Smooth muscle cell (in vitro differentiated cells): ENCODE data around the gene NOX3. TPM values are rescaled to one million over a fixed set of nuclear protein-coding genes. Genes with fewer than 3 reads are reported as not detected.
"Not testable (repeated sequence)": the region's sequence is repeated elsewhere in the genome, so short reads cannot be mapped to it uniquely, and the experiment has no call there.

ENCODE experiments used
- DNase-seq: peaks from one replicate; lab custom pipeline; 2025; ENCODE audit not compliant: unreplicated experiment; lab: John Stamatoyannopoulos, UW
- H2AFZ ChIP-seq: fragments of 200-600 bp; sonication (generic); 2 replicates; pipeline ENCODE4 v1.6.0; 2016; ENCODE audit warnings: antibody characterized with exemption, low read depth, mild to moderate bottlenecking
- H3F3A ChIP-seq: fragments of 200-600 bp; sonication (generic); 2 replicates; pipeline ENCODE4 v1.6.0; 2017; ENCODE audit warnings: antibody characterized with exemption, low read depth
- H3K27ac ChIP-seq: fragments of 200-600 bp; sonication (generic); 2 replicates; pipeline ENCODE4 v1.5.1; 2016; ENCODE audit warnings: low read depth, mild to moderate bottlenecking
- H3K27me3 ChIP-seq: fragments of 200-600 bp; sonication (generic); 2 replicates; pipeline ENCODE4 v1.6.1; 2016; ENCODE audit warnings: low read depth, mild to moderate bottlenecking
- H3K36me3 ChIP-seq: fragments of 200-600 bp; sonication (generic); 2 replicates; pipeline ENCODE4 v1.5.1; 2016; ENCODE audit warnings: low read depth
- H3K4me1 ChIP-seq: fragments of 200-600 bp; sonication (generic); 2 replicates; pipeline ENCODE4 v1.5.1; 2016; ENCODE audit warnings: low read depth
- H3K4me2 ChIP-seq: fragments of 200-600 bp; sonication (generic); 2 replicates; pipeline ENCODE4 v1.6.0; 2016; ENCODE audit warnings: mild to moderate bottlenecking
- H3K4me3 ChIP-seq: fragments of 200-600 bp; sonication (generic); 2 replicates; pipeline ENCODE4 v1.5.1; 2016; ENCODE audit warnings: mild to moderate bottlenecking
- H3K79me2 ChIP-seq: fragments of 200-600 bp; sonication (generic); 2 replicates; pipeline ENCODE4 v1.6.0; 2016; ENCODE audit warnings: low read depth, mild to moderate bottlenecking
- H3K9ac ChIP-seq: fragments of 200-600 bp; sonication (generic); 2 replicates; pipeline ENCODE4 v1.6.0; 2016; ENCODE audit warnings: low read depth
- H3K9me3 ChIP-seq: fragments of 200-600 bp; sonication (generic); replicated peaks from 2 replicates; pipeline ENCODE4 v1.5.1; 2016; ENCODE audit warnings: low read depth
- H4K20me1 ChIP-seq: fragments of 200-600 bp; sonication (generic); 2 replicates; pipeline ENCODE4 v1.6.0; 2016; ENCODE audit warnings: low read depth
- CTCF ChIP-seq: fragments of 200-600 bp; sonication (generic); IDR thresholded peaks from 2 replicates; pipeline ENCODE4 v1.5.1; 2017; ENCODE audit warnings: borderline replicate concordance, mild to moderate bottlenecking, antibody characterized with exemption; ENCODE audit not compliant: insufficient read depth, poor library complexity, severe bottlenecking
- WGBS: methylation state at CpG from one replicate; pipeline ENCODE4 v1.1.7; 2016; ENCODE audit warnings: low lambda C conversion rate; 5-methylcytosine and 5-hydroxymethylcytosine counted together
- polyA plus RNA-seq: library from polyadenylated mRNA; unstranded; fragments of >200 nt; fragmentation: Nextera tagmentation; extraction: Ambion mirVana; gene quantifications from 2 replicates; pipeline ENCODE4 v1.2.1, GENCODE V29; 2016
- total RNA-seq: library from RNA; depleted of rRNA; stranded (reverse); fragments of >200 nt; gene quantifications from 2 replicates; pipeline ENCODE4 v1.2.3, GENCODE V29; 2014

The NOX3 gene
- total and polyA plus RNA-seq, 2 experiments from 2014 or later = not detected

GRCh38 chr6:155454471-155454870, 1.2 kb downstream of the NOX3 start:
- Histone ChIP-seq H3K27me3 (peaks cover 6% of the 10 kb centered on the region), H3K36me3 (no peaks in the 10 kb centered on the region), H2AFZ (no peak overlapping the region), H3K79me2 (no peaks in the 10 kb centered on the region), H3K27ac (no peak overlapping the region), H3K9me3 (no peaks in the 10 kb centered on the region), H3F3A (no peaks in the 10 kb centered on the region), H4K20me1 (no peaks in the 10 kb centered on the region), H3K4me1 (peaks cover 15% of the 10 kb centered on the region), H3K9ac (no peak overlapping the region), H3K4me2 (no peak overlapping the region), H3K4me3 (no peak overlapping the region)
- DNase-seq = no peak
- TF ChIP-seq CTCF = no peak
- WGBS = 90% methylated on average over 4 of the region's 4 CpGs

- no peaks in the 10 kb centered on the region for H3F3A ChIP-seq
- H3K9ac ChIP-seq = no peak overlapping the region
- no peak overlapping the region for H3K27ac ChIP-seq
- H3K9me3 ChIP-seq = no peaks in the 10 kb centered on the region
- no peak overlapping the region for H2AFZ ChIP-seq
- no peaks in the 10 kb centered on the region for H4K20me1 ChIP-seq
- H3K4me2 ChIP-seq = no peak overlapping the region
- no peaks in the 10 kb centered on the region for H3K36me3 ChIP-seq
- 94% methylated on average over 1 of the region's 1 CpG for WGBS
- DNase-seq = no peak
- H3K4me1 ChIP-seq = peaks cover 20% of the 10 kb centered on the region
- peaks cover 6% of the 10 kb centered on the region for H3K27me3 ChIP-seq
- TF ChIP-seq CTCF = no peak
- H3K79me2 ChIP-seq = no peaks in the 10 kb centered on the region
- H3K4me3 ChIP-seq = no peak overlapping the region
Measured at GRCh38 chr6:155454008-155454407, 1.6 kb downstream of the NOX3 start.

- no peak for TF ChIP-seq CTCF
- H3K27ac ChIP-seq = no peak overlapping the region
- WGBS = 98% methylated on average over 3 of the region's 3 CpGs
- H3K36me3 ChIP-seq = no peaks in the 10 kb centered on the region
- no peaks in the 10 kb centered on the region for H3K79me2 ChIP-seq
- DNase-seq = no peak
- H2AFZ ChIP-seq = no peak overlapping the region
- H3K4me1 ChIP-seq = peaks cover 25% of the 10 kb centered on the region
- H3K9me3 ChIP-seq = no peaks in the 10 kb centered on the region
- no peaks in the 10 kb centered on the region for H4K20me1 ChIP-seq
- no peaks in the 10 kb centered on the region for H3F3A ChIP-seq
- H3K4me2 ChIP-seq = no peak overlapping the region
- H3K9ac ChIP-seq = no peak overlapping the region
- H3K4me3 ChIP-seq = no peak overlapping the region
- peaks cover 6% of the 10 kb centered on the region for H3K27me3 ChIP-seq
Measured at GRCh38 chr6:155452576-155452975, 3.1 kb downstream of the NOX3 start.

- H2AFZ ChIP-seq, H3F3A ChIP-seq, H3K27ac ChIP-seq, H3K79me2 ChIP-seq, H3K4me2 ChIP-seq, H3K4me3 ChIP-seq, H3K27me3 ChIP-seq, DNase-seq, H4K20me1 ChIP-seq, H3K9ac ChIP-seq, H3K36me3 ChIP-seq, H3K9me3 ChIP-seq: not testable (repeated sequence)
- peaks cover 25% of the 10 kb centered on the region for H3K4me1 ChIP-seq
- 95% methylated on average over 7 of the region's 7 CpGs for WGBS
Measured at GRCh38 chr6:155451530-155451929, 4.1 kb downstream of the NOX3 start.
